GM18499 (cell line): Measurements from ENCODE around the gene PHF21B.
"Not testable (repeated sequence)": the region's sequence is repeated elsewhere in the genome, so short reads cannot be mapped to it uniquely, and the experiment has no call there.

Source experiments
- ATAC-seq: cut with Tn5 transposase; IDR thresholded peaks from one replicate; pipeline ENCODE4 v1.9.1; 2021; ENCODE audit warnings: moderate number of reproducible peaks; ENCODE audit not compliant: insufficient read depth, unreplicated experiment

The PHF21B gene

GRCh38 chr22:44965171-44965570 is 44.6 kb downstream of the PHF21B start:
- ATAC-seq: no peak

GRCh38 chr22:44964722-44965078 is 45.1 kb downstream of the PHF21B start:
- no peak for ATAC-seq

- no peak for ATAC-seq
These were observed 45.7 kb downstream of the PHF21B start for GRCh38 chr22:44963832-44964721.

GRCh38 chr22:44962741-44963454 is 46.9 kb downstream of the PHF21B start:
- ATAC-seq: no peak

GRCh38 chr22:44961682-44962081 is 48.1 kb downstream of the PHF21B start:
- ATAC-seq: not testable (repeated sequence)

GRCh38 chr22:44956840-44957767 is 52.7 kb downstream of the PHF21B start:
- ATAC-seq: no peak

GRCh38 chr22:44955102-44955501 is 54.7 kb downstream of the PHF21B start:
- ATAC-seq: no peak

GRCh38 chr22:44954149-44954548 is 55.7 kb downstream of the PHF21B start:
- ATAC-seq: no peak

- ATAC-seq: no peak
These were observed 56.7 kb downstream of the PHF21B start for GRCh38 chr22:44952863-44953746.

GRCh38 chr22:44951510-44951816 is 58.3 kb downstream of the PHF21B start:
- ATAC-seq: no peak

GRCh38 chr22:44950806-44951509 is 58.8 kb downstream of the PHF21B start:
- no peak for ATAC-seq

GRCh38 chr22:44947846-44948245 is 62.0 kb downstream of the PHF21B start:
- ATAC-seq: no peak

GRCh38 chr22:44947049-44947448 is 62.8 kb downstream of the PHF21B start:
- no peak for ATAC-seq

GRCh38 chr22:44944883-44945601 is 64.8 kb downstream of the PHF21B start:
- no peak for ATAC-seq

GRCh38 chr22:44943701-44944324 is 66.0 kb downstream of the PHF21B start:
- no peak for ATAC-seq

- no peak for ATAC-seq
These were observed 66.7 kb downstream of the PHF21B start for GRCh38 chr22:44942979-44943700.

GRCh38 chr22:44942056-44942455 is 67.7 kb downstream of the PHF21B start:
- ATAC-seq: no peak
